HEK293 (cell line): Measurements from ENCODE around the gene ZNF101.

Source experiments
- CTCF ChIA-PET: fragments of 350-600 bp; formaldehyde crosslinking; extraction: SDS; loops from one replicate; lab custom pipeline; 2021; ENCODE audit warnings: antibody characterized with exemption; lab: Yijun Ruan, JAX
- POLR2A ChIA-PET: fragments of 300-600 bp; formaldehyde crosslinking; extraction: SDS; loops from one replicate; lab custom pipeline; 2020; ENCODE audit warnings: antibody characterized with exemption, inconsistent platforms; lab: Yijun Ruan, JAX
- H3K27ac ChIP-seq: fragments of 200-500 bp; sonication (Bioruptor generic); 2 replicates; pipeline ENCODE4 v1.5.1; 2014; ENCODE audit warnings: low read depth, low read length, control low read depth, inconsistent platforms; ENCODE audit errors: extremely low read depth
- H3K36me3 ChIP-seq, 2 experiments: fragments of 200-500 bp in 1 of 2; sonication (Bioruptor generic) in 1 of 2; 1 replicate in 1 of 2; 2 replicates in 1 of 2; pipeline ENCODE4 v1.5.1; 2014 to 2017; ENCODE audit warnings: inconsistent platforms in 2 of 2, low read length in 2 of 2; ENCODE audit not compliant: control insufficient read depth in 2 of 2, insufficient read depth in 1 of 2
- H3K4me1 ChIP-seq: fragments of 200-500 bp; sonication (Bioruptor generic); 2 replicates; pipeline ENCODE4 v1.5.1; 2014; ENCODE audit warnings: mild to moderate bottlenecking, low read length, inconsistent platforms; ENCODE audit not compliant: control insufficient read depth, insufficient read depth
- H3K4me3 ChIP-seq: 2 replicates; pipeline ENCODE4 v1.5.1; 2011; ENCODE audit warnings: low read depth, mild to moderate bottlenecking, control low read depth, low read length, moderate library complexity
- H3K9me3 ChIP-seq: fragments of 200-500 bp; sonication (Bioruptor generic); 2 replicates; pipeline ENCODE4 v1.5.1; 2014; ENCODE audit warnings: low read depth, low read length, inconsistent platforms; ENCODE audit not compliant: control insufficient read depth, insufficient read depth
- GLI2 ChIP-seq: fragments of 450-650 bp; formaldehyde crosslinking; IDR thresholded peaks from 2 replicates; pipeline ENCODE4; 2017; ENCODE audit warnings: missing biosample characterization, missing genetic modification characterization, low read depth, borderline replicate concordance
- OSR2 ChIP-seq: fragments of 450-650 bp; formaldehyde crosslinking; IDR thresholded peaks from 2 replicates; pipeline ENCODE4 v1.5.1; 2016; ENCODE audit warnings: missing biosample characterization, missing genetic modification characterization
- SP3 ChIP-seq: fragments of 450-650 bp; formaldehyde crosslinking; IDR thresholded peaks from 2 replicates; pipeline ENCODE4 v1.5.1; 2016; ENCODE audit warnings: missing biosample characterization, missing genetic modification characterization
- ZEB2 ChIP-seq: fragments of 450-650 bp; formaldehyde crosslinking; IDR thresholded peaks from 2 replicates; pipeline ENCODE4 v1.5.1; 2016; ENCODE audit warnings: missing biosample characterization, missing genetic modification characterization
- ZNF112 ChIP-seq: fragments of 450-650 bp; formaldehyde crosslinking; IDR thresholded peaks from 2 replicates; pipeline ENCODE4 v1.5.0; 2017; ENCODE audit warnings: missing biosample characterization, missing genetic modification characterization
- ZNF132 ChIP-seq: fragments of 450-650 bp; formaldehyde crosslinking; IDR thresholded peaks from 2 replicates; pipeline ENCODE4 v1.5.1; 2017; ENCODE audit warnings: missing biosample characterization, missing genetic modification characterization, borderline replicate concordance
- ZNF175 ChIP-seq: fragments of 450-650 bp; formaldehyde crosslinking; IDR thresholded peaks from 2 replicates; pipeline ENCODE4 v1.5.1; 2016; ENCODE audit warnings: missing biosample characterization, missing genetic modification characterization
- ZNF2 ChIP-seq: fragments of 450-650 bp; formaldehyde crosslinking; IDR thresholded peaks from 2 replicates; pipeline ENCODE4 v1.5.1; 2016; ENCODE audit warnings: missing biosample characterization, missing genetic modification characterization
- ZNF202 ChIP-seq: fragments of 450-650 bp; formaldehyde crosslinking; IDR thresholded peaks from 2 replicates; pipeline ENCODE4 v1.5.1; 2016; ENCODE audit warnings: missing biosample characterization, missing genetic modification characterization, borderline replicate concordance
- ZNF214 ChIP-seq: fragments of 450-650 bp; formaldehyde crosslinking; IDR thresholded peaks from 2 replicates; pipeline ENCODE4 v1.5.1; 2017; ENCODE audit warnings: missing biosample characterization, mild to moderate bottlenecking, missing genetic modification characterization, borderline replicate concordance
- ZNF248 ChIP-seq: fragments of 450-650 bp; formaldehyde crosslinking; IDR thresholded peaks from 2 replicates; pipeline ENCODE4 v1.5.1; 2017; ENCODE audit warnings: missing biosample characterization, missing genetic modification characterization
- ZNF311 ChIP-seq: fragments of 450-650 bp; formaldehyde crosslinking; IDR thresholded peaks from 2 replicates; pipeline ENCODE4 v1.5.1; 2017; ENCODE audit warnings: missing biosample characterization, missing genetic modification characterization, borderline replicate concordance
- ZNF558 ChIP-seq: fragments of 450-650 bp; formaldehyde crosslinking; IDR thresholded peaks from 2 replicates; pipeline ENCODE4 v1.5.1; 2016; ENCODE audit warnings: missing biosample characterization, missing genetic modification characterization
- ZNF664 ChIP-seq: fragments of 450-650 bp; formaldehyde crosslinking; IDR thresholded peaks from 2 replicates; pipeline ENCODE4 v1.5.1; 2016; ENCODE audit warnings: missing biosample characterization, missing genetic modification characterization
- ZNF768 ChIP-seq: fragments of 450-650 bp; formaldehyde crosslinking; IDR thresholded peaks from 2 replicates; pipeline ENCODE4 v1.5.1; 2018; ENCODE audit warnings: missing biosample characterization, mild to moderate bottlenecking, missing genetic modification characterization
- ZNF777 ChIP-seq: fragments of 450-650 bp; formaldehyde crosslinking; IDR thresholded peaks from 2 replicates; pipeline ENCODE4 v1.5.1; 2017; ENCODE audit warnings: missing biosample characterization, missing genetic modification characterization, borderline replicate concordance
- ZNF830 ChIP-seq: fragments of 450-650 bp; IDR thresholded peaks from 2 replicates; pipeline ENCODE4 v1.5.0; 2018; ENCODE audit warnings: missing biosample characterization, missing genetic modification characterization, low read depth, mild to moderate bottlenecking, moderate library complexity
- ZSCAN16 ChIP-seq: fragments of 450-650 bp; formaldehyde crosslinking; IDR thresholded peaks from 2 replicates; pipeline ENCODE4 v1.5.1; 2016; ENCODE audit warnings: missing biosample characterization, missing genetic modification characterization
- TF ChIP-seq, protein P1 (sequence below): fragments of 450-650 bp; formaldehyde crosslinking; IDR thresholded peaks from 2 replicates; pipeline ENCODE4 v1.5.1; 2017; ENCODE audit warnings: missing biosample characterization, missing genetic modification characterization
- TF ChIP-seq, protein P2 (sequence below): fragments of 450-650 bp; formaldehyde crosslinking; IDR thresholded peaks from 2 replicates; pipeline ENCODE4 v1.5.1; 2016; ENCODE audit warnings: missing biosample characterization, missing genetic modification characterization
- TF ChIP-seq, protein P3 (sequence below): fragments of 450-650 bp; formaldehyde crosslinking; IDR thresholded peaks from 2 replicates; pipeline ENCODE4 v1.5.1; 2016; ENCODE audit warnings: missing biosample characterization, missing genetic modification characterization, borderline replicate concordance
- TF ChIP-seq, protein P4 (sequence below): fragments of 450-650 bp; formaldehyde crosslinking; IDR thresholded peaks from 2 replicates; pipeline ENCODE4 v1.5.1; 2016; ENCODE audit warnings: missing biosample characterization, missing genetic modification characterization, low read depth
- TF ChIP-seq, protein P5 (sequence below): fragments of 450-650 bp; formaldehyde crosslinking; IDR thresholded peaks from 2 replicates; pipeline ENCODE4 v1.5.1; 2016; ENCODE audit warnings: missing biosample characterization, missing genetic modification characterization
- TF ChIP-seq, protein P6 (sequence below): fragments of 450-650 bp; formaldehyde crosslinking; IDR thresholded peaks from 2 replicates; pipeline ENCODE4 v1.5.1; 2016; ENCODE audit warnings: missing biosample characterization, missing genetic modification characterization
- TF ChIP-seq, protein P7 (sequence below): fragments of 450-650 bp; IDR thresholded peaks from 2 replicates; pipeline ENCODE4 v1.5.1; 2018; ENCODE audit warnings: missing biosample characterization, missing genetic modification characterization

The ZNF101 gene

DNA sequence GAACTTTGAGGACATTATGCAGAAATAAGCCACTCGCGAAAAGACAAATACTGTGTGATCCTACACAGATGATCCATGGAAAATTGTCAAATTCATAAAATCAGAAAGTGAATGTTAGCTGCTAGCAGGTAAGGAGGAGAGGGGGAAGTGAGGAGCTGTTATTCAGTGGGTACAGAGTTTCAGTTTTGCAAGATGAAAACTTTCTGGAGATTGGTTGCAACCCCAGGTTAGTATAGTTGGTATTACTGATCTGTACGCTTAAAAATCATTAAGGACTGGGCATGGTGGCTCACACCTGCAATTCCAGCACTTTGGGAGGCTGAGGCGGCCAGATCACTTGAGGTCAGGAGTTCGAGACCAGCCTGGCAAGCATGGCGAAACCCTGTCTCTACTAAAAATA is 17.9 kb downstream of the ZNF101 start:
- ChIA-PET POLR2A (interaction anchor here (1.0 kb wide), 1 partner anchor 18 kb away, joined by 3 read pairs; the partner anchor contains the start of gene ZNF101), CTCF (no interaction called here)
- H3K36me3 ChIP-seq: no peaks in the 10 kb centered on the region; a peak in 1 of 3 replicates

DNA sequence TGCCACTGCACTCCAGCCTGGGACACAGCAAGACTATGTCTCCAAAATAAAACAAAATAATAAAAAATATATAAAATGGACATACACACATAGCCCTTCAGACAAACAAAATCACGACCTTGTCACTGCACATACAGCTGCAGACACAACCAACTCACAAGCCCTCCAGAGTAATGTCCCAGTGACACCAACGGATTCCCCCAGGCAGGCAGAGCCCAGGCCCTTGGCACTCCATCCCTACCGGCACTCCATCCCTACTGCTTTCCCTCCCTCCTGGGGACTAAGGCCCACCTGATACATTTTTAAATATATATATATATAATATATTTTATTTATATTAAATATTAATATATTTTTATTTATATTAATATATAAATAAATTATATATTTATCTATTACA is 18.5 kb downstream of the ZNF101 start:
- Histone ChIP-seq H3K4me3 (no peak overlapping the region), H3K27ac (no peak overlapping the region), H3K36me3 (no peaks in the 10 kb centered on the region; a peak in 1 of 3 replicates), H3K4me1 (no peaks in the 10 kb centered on the region), H3K9me3 (no peaks in the 10 kb centered on the region)
- CTCF ChIA-PET: no interaction called here
- POLR2A ChIA-PET: interaction anchor here (1.0 kb wide), 1 partner anchor 18 kb away, joined by 3 read pairs; the partner anchor contains the start of gene ZNF101
- no peak for TF ChIP-seq ZNF112 (tag by site-specific recombination)
- TF ChIP-seq ZNF830 (tag by site-specific recombination): no peak
- TF ChIP-seq ZNF202 (tag by site-specific recombination): no peak
- TF ChIP-seq ZNF248 (tag by site-specific recombination): no peak
- TF ChIP-seq ZNF311: no peak
- TF ChIP-seq, protein P1, sequence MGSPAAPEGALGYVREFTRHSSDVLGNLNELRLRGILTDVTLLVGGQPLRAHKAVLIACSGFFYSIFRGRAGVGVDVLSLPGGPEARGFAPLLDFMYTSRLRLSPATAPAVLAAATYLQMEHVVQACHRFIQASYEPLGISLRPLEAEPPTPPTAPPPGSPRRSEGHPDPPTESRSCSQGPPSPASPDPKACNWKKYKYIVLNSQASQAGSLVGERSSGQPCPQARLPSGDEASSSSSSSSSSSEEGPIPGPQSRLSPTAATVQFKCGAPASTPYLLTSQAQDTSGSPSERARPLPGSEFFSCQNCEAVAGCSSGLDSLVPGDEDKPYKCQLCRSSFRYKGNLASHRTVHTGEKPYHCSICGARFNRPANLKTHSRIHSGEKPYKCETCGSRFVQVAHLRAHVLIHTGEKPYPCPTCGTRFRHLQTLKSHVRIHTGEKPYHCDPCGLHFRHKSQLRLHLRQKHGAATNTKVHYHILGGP (tag by site-specific recombination): no peak
- no peak for TF ChIP-seq ZNF664 (tag by site-specific recombination)
- no peak for TF ChIP-seq ZNF2 (tag by site-specific recombination)
- TF ChIP-seq, protein P2, sequence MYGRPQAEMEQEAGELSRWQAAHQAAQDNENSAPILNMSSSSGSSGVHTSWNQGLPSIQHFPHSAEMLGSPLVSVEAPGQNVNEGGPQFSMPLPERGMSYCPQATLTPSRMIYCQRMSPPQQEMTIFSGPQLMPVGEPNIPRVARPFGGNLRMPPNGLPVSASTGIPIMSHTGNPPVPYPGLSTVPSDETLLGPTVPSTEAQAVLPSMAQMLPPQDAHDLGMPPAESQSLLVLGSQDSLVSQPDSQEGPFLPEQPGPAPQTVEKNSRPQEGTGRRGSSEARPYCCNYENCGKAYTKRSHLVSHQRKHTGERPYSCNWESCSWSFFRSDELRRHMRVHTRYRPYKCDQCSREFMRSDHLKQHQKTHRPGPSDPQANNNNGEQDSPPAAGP (tag by site-specific recombination): no peak
- TF ChIP-seq ZNF214 (tag by site-specific recombination): no peak
- TF ChIP-seq ZNF768 (tag by site-specific recombination): no peak
- no peak for TF ChIP-seq ZEB2

More for the DNA sequence above, 17.9 kb downstream of the ZNF101 start:
- Histone ChIP-seq H3K4me1 (no peaks in the 10 kb centered on the region), H3K4me3 (no peak overlapping the region), H3K27ac (no peak overlapping the region), H3K9me3 (no peaks in the 10 kb centered on the region)
- TF ChIP-seq, protein P3, sequence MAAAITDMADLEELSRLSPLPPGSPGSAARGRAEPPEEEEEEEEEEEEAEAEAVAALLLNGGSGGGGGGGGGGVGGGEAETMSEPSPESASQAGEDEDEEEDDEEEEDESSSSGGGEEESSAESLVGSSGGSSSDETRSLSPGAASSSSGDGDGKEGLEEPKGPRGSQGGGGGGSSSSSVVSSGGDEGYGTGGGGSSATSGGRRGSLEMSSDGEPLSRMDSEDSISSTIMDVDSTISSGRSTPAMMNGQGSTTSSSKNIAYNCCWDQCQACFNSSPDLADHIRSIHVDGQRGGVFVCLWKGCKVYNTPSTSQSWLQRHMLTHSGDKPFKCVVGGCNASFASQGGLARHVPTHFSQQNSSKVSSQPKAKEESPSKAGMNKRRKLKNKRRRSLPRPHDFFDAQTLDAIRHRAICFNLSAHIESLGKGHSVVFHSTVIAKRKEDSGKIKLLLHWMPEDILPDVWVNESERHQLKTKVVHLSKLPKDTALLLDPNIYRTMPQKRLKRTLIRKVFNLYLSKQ (tag by site-specific recombination): no peak
- TF ChIP-seq ZNF558 (tag by site-specific recombination): no peak
- TF ChIP-seq, protein P4, sequence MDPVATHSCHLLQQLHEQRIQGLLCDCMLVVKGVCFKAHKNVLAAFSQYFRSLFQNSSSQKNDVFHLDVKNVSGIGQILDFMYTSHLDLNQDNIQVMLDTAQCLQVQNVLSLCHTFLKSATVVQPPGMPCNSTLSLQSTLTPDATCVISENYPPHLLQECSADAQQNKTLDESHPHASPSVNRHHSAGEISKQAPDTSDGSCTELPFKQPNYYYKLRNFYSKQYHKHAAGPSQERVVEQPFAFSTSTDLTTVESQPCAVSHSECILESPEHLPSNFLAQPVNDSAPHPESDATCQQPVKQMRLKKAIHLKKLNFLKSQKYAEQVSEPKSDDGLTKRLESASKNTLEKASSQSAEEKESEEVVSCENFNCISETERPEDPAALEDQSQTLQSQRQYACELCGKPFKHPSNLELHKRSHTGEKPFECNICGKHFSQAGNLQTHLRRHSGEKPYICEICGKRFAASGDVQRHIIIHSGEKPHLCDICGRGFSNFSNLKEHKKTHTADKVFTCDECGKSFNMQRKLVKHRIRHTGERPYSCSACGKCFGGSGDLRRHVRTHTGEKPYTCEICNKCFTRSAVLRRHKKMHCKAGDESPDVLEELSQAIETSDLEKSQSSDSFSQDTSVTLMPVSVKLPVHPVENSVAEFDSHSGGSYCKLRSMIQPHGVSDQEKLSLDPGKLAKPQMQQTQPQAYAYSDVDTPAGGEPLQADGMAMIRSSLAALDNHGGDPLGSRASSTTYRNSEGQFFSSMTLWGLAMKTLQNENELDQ: no peak
- TF ChIP-seq, protein P5, sequence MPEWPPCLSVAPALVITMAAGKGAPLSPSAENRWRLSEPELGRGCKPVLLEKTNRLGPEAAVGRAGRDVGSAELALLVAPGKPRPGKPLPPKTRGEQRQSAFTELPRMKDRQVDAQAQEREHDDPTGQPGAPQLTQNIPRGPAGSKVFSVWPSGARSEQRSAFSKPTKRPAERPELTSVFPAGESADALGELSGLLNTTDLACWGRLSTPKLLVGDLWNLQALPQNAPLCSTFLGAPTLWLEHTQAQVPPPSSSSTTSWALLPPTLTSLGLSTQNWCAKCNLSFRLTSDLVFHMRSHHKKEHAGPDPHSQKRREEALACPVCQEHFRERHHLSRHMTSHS (tag by site-specific recombination): no peak
- no peak for TF ChIP-seq GLI2
- TF ChIP-seq ZNF311: no peak
- TF ChIP-seq, protein P6, sequence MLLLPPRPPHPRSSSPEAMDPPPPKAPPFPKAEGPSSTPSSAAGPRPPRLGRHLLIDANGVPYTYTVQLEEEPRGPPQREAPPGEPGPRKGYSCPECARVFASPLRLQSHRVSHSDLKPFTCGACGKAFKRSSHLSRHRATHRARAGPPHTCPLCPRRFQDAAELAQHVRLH: no peak
- no peak for TF ChIP-seq ZNF777 (tag by site-specific recombination)
- TF ChIP-seq OSR2 (tag by site-specific recombination): no peak
- no peak for TF ChIP-seq ZNF132 (tag by site-specific recombination)
- no peak for TF ChIP-seq SP3 (tag by site-specific recombination)
- TF ChIP-seq ZNF248 (tag by site-specific recombination): no peak
- no peak for TF ChIP-seq ZNF175 (tag by site-specific recombination)
- TF ChIP-seq ZSCAN16: no peak
- no peak for TF ChIP-seq ZNF768 (tag by site-specific recombination)
- TF ChIP-seq, protein P7, sequence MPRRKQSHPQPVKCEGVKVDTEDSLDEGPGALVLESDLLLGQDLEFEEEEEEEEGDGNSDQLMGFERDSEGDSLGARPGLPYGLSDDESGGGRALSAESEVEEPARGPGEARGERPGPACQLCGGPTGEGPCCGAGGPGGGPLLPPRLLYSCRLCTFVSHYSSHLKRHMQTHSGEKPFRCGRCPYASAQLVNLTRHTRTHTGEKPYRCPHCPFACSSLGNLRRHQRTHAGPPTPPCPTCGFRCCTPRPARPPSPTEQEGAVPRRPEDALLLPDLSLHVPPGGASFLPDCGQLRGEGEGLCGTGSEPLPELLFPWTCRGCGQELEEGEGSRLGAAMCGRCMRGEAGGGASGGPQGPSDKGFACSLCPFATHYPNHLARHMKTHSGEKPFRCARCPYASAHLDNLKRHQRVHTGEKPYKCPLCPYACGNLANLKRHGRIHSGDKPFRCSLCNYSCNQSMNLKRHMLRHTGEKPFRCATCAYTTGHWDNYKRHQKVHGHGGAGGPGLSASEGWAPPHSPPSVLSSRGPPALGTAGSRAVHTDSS: no peak
